Measurements from ENCODE around the gene ADAMTSL1.

Gene ADAMTSL1

DNA sequence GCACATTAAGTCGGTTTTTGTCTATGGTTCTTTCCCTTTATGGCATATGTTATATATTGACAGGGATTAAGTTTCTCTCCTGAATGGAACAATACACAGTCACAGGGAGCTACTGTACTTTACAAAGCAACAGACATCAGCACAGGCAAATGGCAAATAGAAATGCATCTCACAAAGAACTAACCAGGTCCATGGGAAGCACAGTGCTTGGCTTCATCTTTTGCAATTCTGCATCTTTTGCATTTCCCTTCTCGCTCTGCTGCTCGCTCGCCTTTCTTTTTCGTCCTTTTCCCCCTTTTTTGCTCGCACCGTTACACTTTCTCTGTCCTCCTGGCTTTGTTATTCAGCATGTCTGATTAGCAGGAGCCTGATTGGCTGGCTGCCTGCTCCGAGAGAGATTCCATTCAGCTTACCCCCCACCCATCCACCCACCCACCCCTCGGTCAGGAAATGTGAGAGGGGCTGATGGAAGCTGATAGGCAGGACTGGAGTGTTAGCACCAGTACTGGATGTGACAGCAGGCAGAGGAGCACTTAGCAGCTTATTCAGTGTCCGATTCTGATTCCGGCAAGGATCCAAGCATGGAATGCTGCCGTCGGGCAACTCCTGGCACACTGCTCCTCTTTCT lies at the start of gene ADAMTSL1:
TSS of gene ADAMTSL1 (plus strand) at position 502 of the 628 bp plus-strand sequence. CDS start at position 582, 80 bp downstream.
- no peak for DNase-seq (ENCODE audit: low read depth in 2 of 2)

- DNase-seq (ENCODE audit: low read depth in 2 of 2), result no peak
Observed at GRCh38 chr9:18427691-18428090, 46.3 kb upstream of the ADAMTSL1 start.

- DNase-seq (ENCODE audit: low read depth in 2 of 2), result no peak
Observed at GRCh38 chr9:18428661-18429060, 45.3 kb upstream of the ADAMTSL1 start.

GRCh38 chr9:18429070-18429469 lies 44.9 kb upstream of the ADAMTSL1 start:
- no peak for DNase-seq (ENCODE audit: low read depth in 2 of 2)

GRCh38 chr9:18433620-18434019 lies 40.3 kb upstream of the ADAMTSL1 start:
- DNase-seq (ENCODE audit: low read depth in 2 of 2), result no peak

DNA sequence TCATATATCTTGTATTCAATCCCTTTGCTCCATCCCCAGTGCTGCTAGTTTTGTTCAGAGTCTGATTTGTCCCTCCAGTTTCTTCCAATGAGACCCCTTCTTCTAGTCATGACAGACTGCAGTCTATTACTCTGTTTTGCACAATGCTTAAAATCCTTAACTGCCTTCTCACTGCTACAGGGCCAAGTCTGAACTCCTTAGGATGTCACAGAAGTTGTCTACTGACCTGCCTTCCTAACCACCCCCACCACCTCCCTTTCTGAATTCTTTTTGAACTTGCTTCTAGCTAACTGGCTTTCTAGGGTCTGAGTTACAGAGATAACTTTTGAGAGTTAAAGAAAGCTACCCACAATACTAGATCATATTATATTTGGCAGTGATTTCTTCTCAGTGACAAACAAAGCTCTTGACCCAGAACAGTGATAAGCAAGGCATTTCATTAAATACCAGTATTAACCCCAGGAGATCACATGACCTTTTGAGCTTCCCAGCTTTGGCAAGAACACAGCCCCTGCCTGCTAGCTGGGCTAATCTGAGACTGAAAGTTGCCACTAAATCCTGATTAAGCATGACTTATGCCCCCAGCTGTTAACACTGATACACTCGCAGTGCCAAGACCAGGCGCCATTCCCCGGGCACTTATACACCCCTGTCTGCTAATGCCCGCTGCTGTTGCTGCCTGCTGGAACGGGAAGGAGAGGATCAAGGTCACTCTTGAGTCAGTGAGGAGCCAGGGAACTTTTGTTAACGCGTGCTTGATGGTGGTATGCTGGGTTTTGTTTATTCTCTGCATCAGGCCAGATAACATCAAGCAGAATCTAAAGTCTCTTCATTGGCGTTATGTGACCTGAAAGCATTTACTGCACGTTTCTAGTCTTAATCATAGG lies 36.4 kb upstream of the ADAMTSL1 start:
- no peak for DNase-seq (ENCODE audit: low read depth in 2 of 2)

DNA sequence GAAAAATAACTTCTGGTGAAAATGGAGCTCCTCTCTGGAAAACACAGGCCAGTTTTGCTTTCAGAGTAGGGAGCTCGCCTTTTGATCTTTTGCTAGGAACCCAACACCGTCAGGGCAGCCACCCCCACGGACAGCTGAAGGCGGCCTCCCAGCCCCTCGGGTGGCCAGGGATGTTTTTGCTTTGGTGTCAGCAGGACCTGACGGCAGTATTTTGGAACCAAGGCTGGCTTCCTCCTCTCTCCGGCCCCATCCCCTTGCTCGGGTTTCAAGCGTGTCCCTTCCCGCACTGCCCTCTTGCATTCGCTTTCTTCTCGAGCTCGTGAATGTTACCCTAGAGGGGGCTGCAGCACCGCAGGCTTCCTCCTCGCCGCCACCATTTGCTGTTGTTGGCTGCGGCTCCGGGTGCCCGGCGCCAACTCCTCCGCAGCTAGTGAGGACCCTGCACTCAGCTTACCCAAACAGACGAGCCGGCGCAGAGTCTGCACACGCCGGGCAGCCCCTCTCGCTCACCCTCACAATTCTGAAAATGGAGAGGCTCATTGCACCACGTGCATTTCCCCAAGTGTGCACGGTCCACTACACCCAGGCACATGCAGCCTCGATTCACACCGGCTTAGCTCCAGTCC lies 35.5 kb upstream of the ADAMTSL1 start:
- DNase-seq (ENCODE audit: low read depth in 2 of 2), result no peak

GRCh38 chr9:18438951-18439350 lies 35.0 kb upstream of the ADAMTSL1 start:
- no peak for DNase-seq (ENCODE audit: low read depth in 2 of 2)

GRCh38 chr9:18441261-18441660 lies 32.7 kb upstream of the ADAMTSL1 start:
- DNase-seq (ENCODE audit: low read depth in 2 of 2), result no peak

GRCh38 chr9:18442629-18443491 lies 31.1 kb upstream of the ADAMTSL1 start:
- peak in 1 of 2 donors; percentile 7 for DNase-seq (ENCODE audit: low read depth in 2 of 2)

- DNase-seq (ENCODE audit: low read depth in 2 of 2), result no peak
Observed at GRCh38 chr9:18447131-18447530, 26.8 kb upstream of the ADAMTSL1 start.

DNA sequence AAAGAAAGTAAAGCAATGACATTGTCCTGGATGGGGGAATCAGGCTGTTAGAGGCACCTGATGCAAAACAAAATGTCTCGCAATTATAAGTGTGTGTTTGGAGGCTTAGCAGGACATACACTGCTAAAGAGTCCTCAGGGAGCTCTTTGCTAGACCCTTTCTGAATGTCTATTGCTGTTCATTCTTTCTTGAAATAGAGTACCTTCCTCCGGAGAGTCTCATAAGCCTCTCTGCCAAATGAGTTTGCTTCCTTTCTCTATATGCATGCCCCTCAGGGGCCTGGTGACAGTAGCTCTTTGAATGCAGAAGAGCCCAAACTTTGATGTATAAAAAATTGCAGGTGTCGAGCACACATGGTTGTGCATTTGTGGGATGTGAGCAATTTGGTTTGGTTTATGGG lies 26.4 kb upstream of the ADAMTSL1 start:
- no peak for DNase-seq (ENCODE audit: low read depth in 2 of 2)

DNA sequence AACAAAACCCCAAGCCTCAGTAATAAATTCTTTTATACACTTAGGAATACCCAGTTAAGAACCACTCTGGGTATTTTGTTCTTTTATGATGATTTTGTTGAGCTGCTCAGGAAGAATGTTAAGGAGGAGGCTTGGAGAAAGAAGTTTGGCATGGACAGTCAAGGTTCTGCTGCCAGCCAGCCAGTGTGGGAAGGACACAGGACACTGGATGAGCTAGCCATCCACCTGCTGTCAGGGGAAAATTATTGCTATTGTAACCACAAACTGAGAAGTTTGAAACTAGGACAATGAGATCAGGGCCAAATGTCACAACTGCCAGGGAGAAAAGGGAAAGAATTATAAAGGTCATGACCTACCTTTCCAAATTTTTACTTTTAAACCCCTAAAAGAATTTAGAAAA lies 25.9 kb upstream of the ADAMTSL1 start:
- no peak for DNase-seq (ENCODE audit: low read depth in 2 of 2)

GRCh38 chr9:18451406-18451805 lies 22.5 kb upstream of the ADAMTSL1 start:
- DNase-seq (ENCODE audit: low read depth in 2 of 2), result no peak

DNA sequence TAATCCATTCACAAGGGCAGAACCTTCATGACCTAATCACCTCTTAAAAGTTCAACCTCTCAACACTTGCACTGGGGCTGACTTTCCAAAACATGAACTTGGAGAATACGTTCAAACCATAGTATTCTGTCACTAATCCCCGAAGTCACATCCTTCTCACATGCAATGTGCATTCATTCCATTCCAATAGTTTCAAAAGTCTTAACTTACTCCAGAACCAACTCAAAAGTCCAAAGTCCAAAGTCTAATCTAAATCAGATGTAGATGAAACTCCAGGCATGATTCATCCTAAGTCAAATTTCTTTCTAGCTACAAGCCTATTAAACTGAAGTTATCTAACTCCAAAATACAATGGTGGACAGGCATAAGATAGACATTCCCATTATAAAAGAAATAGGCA lies 21.7 kb upstream of the ADAMTSL1 start:
- DNase-seq (ENCODE audit: low read depth in 2 of 2), result no peak

GRCh38 chr9:18456624-18457237 lies 17.2 kb upstream of the ADAMTSL1 start:
- no peak for DNase-seq (ENCODE audit: low read depth in 2 of 2)

DNA sequence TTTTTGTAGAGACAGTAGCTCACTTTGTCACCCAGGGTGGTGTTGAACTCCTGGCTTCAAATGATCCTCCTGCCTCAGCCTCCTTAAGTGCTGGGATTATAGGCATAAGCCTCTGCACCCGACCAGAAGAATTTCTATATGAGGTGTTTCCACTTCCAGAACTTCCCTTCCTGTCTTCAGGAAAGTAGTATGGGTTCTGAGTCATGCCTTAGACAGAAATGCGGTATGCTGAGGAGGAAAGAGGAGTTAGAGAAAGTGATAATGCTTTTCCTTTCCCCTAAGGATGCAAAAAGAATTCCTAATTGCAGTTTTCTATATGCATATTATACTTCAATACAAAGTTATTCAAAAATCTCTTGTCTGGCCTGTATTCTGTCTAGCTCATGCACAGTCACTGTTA lies 16.4 kb upstream of the ADAMTSL1 start:
- DNase-seq (ENCODE audit: low read depth in 2 of 2), result no peak

GRCh38 chr9:18459962-18460584 lies 13.9 kb upstream of the ADAMTSL1 start:
- no peak for DNase-seq (ENCODE audit: low read depth in 2 of 2)

DNA sequence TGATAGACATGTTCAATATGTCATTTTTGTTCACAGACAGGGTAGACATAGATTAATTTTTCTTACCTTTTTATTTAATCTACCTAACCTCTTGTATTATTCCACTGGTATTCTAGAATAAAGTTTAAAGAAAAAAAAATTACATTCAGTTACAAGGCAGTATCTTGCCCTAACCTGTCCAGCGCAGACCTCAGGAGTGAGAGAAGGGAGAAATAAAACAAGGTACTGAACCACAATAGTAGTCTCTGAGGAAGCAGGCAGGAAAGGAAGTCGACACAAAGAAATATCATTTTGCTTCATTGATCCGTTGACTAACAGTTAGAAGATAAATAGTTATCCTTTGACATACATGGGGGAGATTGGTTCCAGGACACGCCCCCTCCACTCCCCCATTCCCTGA lies 12.5 kb upstream of the ADAMTSL1 start:
- DNase-seq (ENCODE audit: low read depth in 2 of 2), result no peak

GRCh38 chr9:18463991-18464390 lies 10.0 kb upstream of the ADAMTSL1 start:
- DNase-seq (ENCODE audit: low read depth in 2 of 2), result no peak

- DNase-seq (ENCODE audit: low read depth in 2 of 2), result no peak
Observed at GRCh38 chr9:18466101-18466500, 7.9 kb upstream of the ADAMTSL1 start.

Measured in stimulated activated CD8-positive, alpha-beta memory T cell treated with anti-CD3 and anti-CD28 coated beads, Interleukin-7, amount 100 ng/mL, for 1 hour (primary cell).